ENCODE data around the gene BORCS8. TPM values are rescaled to one million over a fixed set of nuclear protein-coding genes. Genes with fewer than 3 reads are reported as not detected.

The BORCS8 gene
- total RNA-seq, 1 donor from 2014 or later: 26.7 TPM

DNA sequence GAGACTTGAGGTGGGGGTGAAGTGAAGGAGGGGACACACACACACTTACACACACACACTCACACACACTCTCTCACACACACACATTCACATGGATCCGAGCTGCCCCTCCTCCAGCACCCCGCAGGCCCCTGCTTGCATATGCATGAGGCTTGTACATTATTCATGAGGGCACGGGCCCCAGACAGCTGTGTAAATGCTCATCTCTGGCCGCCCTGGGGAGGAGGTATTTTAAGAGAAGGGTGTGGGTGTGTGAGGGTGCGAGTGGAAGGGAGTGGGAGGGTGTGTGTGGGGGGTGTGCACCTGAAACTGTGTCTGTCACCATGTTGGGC, 22.2 kb upstream of the BORCS8 start:
- H3K4me1 Mint-ChIP-seq: no peaks in the 10 kb centered on the region
- H3K27me3 Mint-ChIP-seq (ENCODE audit: low read depth): peaks cover 85% of the 10 kb centered on the region
- no peak overlapping the region for H3K27ac Mint-ChIP-seq
- TF ChIP-seq, protein P1, sequence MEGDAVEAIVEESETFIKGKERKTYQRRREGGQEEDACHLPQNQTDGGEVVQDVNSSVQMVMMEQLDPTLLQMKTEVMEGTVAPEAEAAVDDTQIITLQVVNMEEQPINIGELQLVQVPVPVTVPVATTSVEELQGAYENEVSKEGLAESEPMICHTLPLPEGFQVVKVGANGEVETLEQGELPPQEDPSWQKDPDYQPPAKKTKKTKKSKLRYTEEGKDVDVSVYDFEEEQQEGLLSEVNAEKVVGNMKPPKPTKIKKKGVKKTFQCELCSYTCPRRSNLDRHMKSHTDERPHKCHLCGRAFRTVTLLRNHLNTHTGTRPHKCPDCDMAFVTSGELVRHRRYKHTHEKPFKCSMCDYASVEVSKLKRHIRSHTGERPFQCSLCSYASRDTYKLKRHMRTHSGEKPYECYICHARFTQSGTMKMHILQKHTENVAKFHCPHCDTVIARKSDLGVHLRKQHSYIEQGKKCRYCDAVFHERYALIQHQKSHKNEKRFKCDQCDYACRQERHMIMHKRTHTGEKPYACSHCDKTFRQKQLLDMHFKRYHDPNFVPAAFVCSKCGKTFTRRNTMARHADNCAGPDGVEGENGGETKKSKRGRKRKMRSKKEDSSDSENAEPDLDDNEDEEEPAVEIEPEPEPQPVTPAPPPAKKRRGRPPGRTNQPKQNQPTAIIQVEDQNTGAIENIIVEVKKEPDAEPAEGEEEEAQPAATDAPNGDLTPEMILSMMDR (IDR thresholded peaks at IDR 0.05; ENCODE audit: unreplicated experiment): no peak
- no peak for DNase-seq (ENCODE audit: low spot score in 2 of 2, unreplicated experiment in 2 of 2)
- no peak overlapping the region for H3K4me3 Mint-ChIP-seq
- H3K9me3 Mint-ChIP-seq: no peaks in the 10 kb centered on the region
- H3K36me3 Mint-ChIP-seq: no peaks in the 10 kb centered on the region

DNA sequence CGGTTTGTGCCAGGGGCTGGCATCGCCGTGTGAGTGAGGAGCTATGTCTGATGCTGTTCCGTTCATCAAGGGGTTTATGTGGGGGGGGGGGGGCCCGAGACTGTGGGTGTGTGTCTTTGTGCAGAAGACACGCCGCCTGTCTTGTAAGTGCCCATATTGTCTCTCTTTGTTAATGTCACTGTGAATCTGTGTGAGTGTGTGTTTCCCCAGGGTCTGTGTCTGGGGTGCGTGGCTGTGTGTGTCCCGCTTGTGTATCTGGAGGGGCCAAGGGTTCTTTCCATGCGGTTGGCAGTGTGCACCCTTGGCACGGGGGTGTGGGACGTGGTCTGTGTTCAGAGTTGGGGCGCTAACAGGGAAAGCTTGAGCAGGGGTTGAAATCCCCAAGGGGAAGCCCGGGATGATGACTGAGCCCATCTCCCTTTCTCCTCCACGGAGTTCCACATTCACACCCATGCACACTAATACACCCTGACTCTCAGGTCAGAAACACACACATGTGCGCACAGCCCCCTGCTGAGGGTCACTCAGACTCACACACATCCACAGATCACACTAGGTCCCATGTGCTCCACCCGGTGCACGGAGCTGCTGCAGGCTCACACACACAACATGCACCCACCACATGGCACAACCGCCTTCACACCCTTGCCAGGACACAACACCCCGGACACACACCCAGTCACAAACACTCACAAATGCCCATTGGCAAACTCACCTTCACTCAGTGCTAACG, 21.6 kb upstream of the BORCS8 start:
- TF ChIP-seq, protein P1 (IDR thresholded peaks at IDR 0.05; ENCODE audit: unreplicated experiment): no peak
- Mint-ChIP-seq H3K9me3 (no peaks in the 10 kb centered on the region), H3K27ac (no peak overlapping the region), H3K36me3 (no peaks in the 10 kb centered on the region), H3K4me3 (no peak overlapping the region), H3K4me1 (no peaks in the 10 kb centered on the region), H3K27me3 (ENCODE audit: low read depth) (peaks cover 84% of the 10 kb centered on the region)
- DNase-seq (ENCODE audit: low spot score in 2 of 2, unreplicated experiment in 2 of 2): no peak

- H3K9me3 Mint-ChIP-seq: no peaks in the 10 kb centered on the region
- TF ChIP-seq, protein P1 (IDR thresholded peaks at IDR 0.05; ENCODE audit: unreplicated experiment): no peak
- H3K27me3 Mint-ChIP-seq (ENCODE audit: low read depth): peaks cover 83% of the 10 kb centered on the region
- H3K36me3 Mint-ChIP-seq: no peaks in the 10 kb centered on the region
- H3K4me1 Mint-ChIP-seq: no peaks in the 10 kb centered on the region
- H3K27ac Mint-ChIP-seq: no peak overlapping the region
- no peak for DNase-seq (ENCODE audit: low spot score in 2 of 2, unreplicated experiment in 2 of 2)
- no peak overlapping the region for H3K4me3 Mint-ChIP-seq
Observed at GRCh38 chr19:19212916-19213315, 21.0 kb upstream of the BORCS8 start.

- TF ChIP-seq, protein P1 (IDR thresholded peaks at IDR 0.05; ENCODE audit: unreplicated experiment): no peak
- no peak within 1 kb of the TSS for H3K27ac Mint-ChIP-seq
- H3K4me1 Mint-ChIP-seq: no peaks in the 10 kb centered on the region
- H3K27me3 Mint-ChIP-seq (ENCODE audit: low read depth): peaks cover 83% of the 10 kb centered on the region
- H3K36me3 Mint-ChIP-seq: no peaks in the 10 kb centered on the region
- DNase-seq (ENCODE audit: low spot score in 2 of 2, unreplicated experiment in 2 of 2): no peak
- no peak within 1 kb of the TSS for H3K4me3 Mint-ChIP-seq
- H3K9me3 Mint-ChIP-seq: no peaks in the 10 kb centered on the region
Observed at GRCh38 chr19:19211499-19212420, 19.8 kb upstream of the BORCS8 start, which contains the start of gene NCAN. TSS of gene NCAN (plus strand) at chr19:19211958. CDS start at chr19:19216954, 4,996 bp downstream.

DNA sequence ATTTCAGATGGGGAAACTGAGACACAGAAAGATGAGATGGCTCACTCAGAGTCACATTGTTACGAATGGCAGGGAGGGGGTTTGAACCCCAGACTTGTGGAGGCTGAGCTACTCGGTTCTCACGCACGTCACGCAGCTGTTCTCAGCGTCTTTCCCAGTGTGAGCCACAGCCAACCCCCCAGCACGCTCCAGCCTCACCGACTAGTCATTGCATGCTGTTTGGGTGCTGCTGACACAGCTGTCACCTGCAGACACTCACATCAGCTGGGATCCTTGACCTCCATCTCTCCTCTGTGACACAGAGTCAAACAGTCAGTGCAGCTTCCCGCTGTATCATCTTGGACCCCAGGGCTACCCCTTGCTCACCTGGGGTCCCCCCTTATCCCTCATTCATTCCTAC, 17.4 kb upstream of the BORCS8 start:
- Mint-ChIP-seq H3K9me3 (no peaks in the 10 kb centered on the region), H3K36me3 (no peaks in the 10 kb centered on the region), H3K27ac (no peak overlapping the region), H3K4me1 (no peaks in the 10 kb centered on the region), H3K4me3 (no peak overlapping the region), H3K27me3 (ENCODE audit: low read depth) (peaks cover 78% of the 10 kb centered on the region)
- TF ChIP-seq, protein P1 (IDR thresholded peaks at IDR 0.05; ENCODE audit: unreplicated experiment): no peak
- DNase-seq (ENCODE audit: low spot score in 2 of 2, unreplicated experiment in 2 of 2): no peak

Measured in mesothelial cell of epicardium (in vitro differentiated cells).